Measurements from ENCODE around the gene ARPC4. TPM values are rescaled to one million over a fixed set of nuclear protein-coding genes. Genes with fewer than 3 reads are reported as not detected.

ARPC4 gene
- total RNA-seq, 3 donors from 2014 or later, result 154 to 219 (median 212) TPM

DNA sequence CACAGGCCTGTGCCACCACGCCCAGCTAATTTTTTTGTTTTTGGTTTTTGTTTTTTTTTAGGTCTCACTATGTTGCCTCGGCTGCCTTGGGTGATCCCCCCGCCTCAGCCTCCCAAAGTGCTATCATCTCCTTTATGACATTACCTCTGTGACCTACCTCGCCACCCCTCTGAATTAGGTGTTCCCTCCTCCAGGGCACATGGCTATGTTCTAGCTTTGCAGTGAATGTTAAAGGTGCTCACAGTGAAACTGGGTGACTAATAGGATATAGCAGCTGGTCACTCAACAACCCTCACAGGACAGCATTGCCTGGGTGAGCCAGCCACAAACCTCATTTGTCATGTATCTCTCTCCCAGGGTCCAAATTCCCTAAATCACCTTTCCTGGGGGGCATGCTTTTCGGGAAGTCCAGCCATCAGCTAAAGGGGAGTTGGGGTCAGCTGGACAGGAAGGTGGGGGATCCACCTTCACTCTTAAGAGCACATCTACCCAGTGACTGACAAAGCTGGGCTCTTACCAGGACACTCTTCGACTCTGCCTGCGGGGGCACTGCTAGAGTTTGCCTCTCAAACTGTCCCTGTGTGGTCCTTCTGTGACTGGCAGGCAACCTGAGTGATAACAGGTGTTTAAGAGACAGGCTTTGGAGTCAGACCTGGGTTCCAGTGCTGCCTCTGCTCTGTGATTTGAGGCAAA, 15.6 kb downstream of the ARPC4 start:
- H3K36me3 ChIP-seq (ENCODE audit: low read depth), result peaks cover 5% of the 10 kb centered on the region
- TF ChIP-seq, protein P1, sequence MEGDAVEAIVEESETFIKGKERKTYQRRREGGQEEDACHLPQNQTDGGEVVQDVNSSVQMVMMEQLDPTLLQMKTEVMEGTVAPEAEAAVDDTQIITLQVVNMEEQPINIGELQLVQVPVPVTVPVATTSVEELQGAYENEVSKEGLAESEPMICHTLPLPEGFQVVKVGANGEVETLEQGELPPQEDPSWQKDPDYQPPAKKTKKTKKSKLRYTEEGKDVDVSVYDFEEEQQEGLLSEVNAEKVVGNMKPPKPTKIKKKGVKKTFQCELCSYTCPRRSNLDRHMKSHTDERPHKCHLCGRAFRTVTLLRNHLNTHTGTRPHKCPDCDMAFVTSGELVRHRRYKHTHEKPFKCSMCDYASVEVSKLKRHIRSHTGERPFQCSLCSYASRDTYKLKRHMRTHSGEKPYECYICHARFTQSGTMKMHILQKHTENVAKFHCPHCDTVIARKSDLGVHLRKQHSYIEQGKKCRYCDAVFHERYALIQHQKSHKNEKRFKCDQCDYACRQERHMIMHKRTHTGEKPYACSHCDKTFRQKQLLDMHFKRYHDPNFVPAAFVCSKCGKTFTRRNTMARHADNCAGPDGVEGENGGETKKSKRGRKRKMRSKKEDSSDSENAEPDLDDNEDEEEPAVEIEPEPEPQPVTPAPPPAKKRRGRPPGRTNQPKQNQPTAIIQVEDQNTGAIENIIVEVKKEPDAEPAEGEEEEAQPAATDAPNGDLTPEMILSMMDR (IDR thresholded peaks at IDR 0.05), result no peak
- DNase-seq (peak in 1 of 3 donors; percentile 47), ATAC-seq (peak; percentile 26)
- peaks cover 18% of the 10 kb centered on the region for H3K4me1 ChIP-seq (ENCODE audit: low read depth)
- no peaks in the 10 kb centered on the region for H3K9me3 ChIP-seq
- intact Hi-C loops (cut with DNase I, micrococcal nuclease), result no loop called here
- no peak overlapping the region for H3K4me3 ChIP-seq

- H3K4me3 ChIP-seq, result peak overlapping the region; percentile 56
- intact Hi-C loops (cut with DNase I, micrococcal nuclease), result no loop called here
- H3K9me3 ChIP-seq, result no peaks in the 10 kb centered on the region
- no peaks in the 10 kb centered on the region for H3K36me3 ChIP-seq (ENCODE audit: low read depth)
- TF ChIP-seq, protein P1 (IDR thresholded peaks at IDR 0.05), result no peak
- H3K4me1 ChIP-seq (ENCODE audit: low read depth), result peaks cover 18% of the 10 kb centered on the region
- ATAC-seq, result peak; percentile 71
- DNase-seq, result peak in 1 of 3 donors; percentile 59
These were observed 16.3 kb downstream of the ARPC4 start for GRCh38 chr3:9809239-9809614.

DNA sequence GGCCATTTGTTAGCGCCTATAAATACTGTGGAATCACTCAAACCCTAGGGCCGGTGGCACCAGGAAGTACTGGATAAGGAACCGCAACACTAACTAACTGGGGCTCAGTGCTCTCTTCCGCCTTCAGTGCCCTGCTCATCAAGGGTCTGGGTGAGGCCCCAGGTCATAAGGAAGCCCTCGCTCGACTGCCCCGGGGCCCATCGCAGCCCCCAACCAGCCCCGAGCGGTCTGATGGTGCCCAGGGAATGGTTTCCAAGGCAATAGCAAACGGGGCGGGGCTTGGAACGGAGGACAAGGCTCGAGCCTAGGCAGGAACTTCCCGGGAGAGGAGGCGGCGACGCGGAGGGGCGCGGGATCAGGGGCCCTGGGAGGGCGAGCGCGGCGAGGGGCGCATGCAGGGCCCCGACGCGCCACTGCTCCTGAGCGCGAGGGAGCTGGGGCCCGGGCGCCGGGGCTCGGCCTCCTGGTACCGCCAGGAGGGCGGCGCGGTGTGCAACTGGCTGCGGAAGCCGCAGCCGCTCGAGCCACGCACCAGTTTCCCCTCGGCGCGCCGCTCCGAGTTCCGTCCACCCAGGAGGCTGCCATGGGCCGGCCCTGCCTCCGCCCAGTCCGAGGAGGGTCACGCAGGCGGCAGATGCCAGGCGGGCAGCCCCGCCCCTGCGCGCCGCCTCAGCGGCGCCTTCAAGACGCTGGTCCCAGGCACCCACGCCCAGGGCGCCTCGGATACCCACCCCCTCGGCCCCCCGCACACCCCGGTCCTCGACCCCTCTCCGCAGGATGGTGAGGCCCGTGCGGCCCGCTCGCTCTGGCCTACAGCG, 16.9 kb downstream of the ARPC4 start, which contains the start of gene TTLL3:
TTLL3 (plus strand) TSS at position 648 of the 818 bp plus-strand sequence. CDS start 400 bp downstream, outside the sequence.
- ATAC-seq, result peak; percentile 87
- H3K4me3 ChIP-seq, result peak within 1 kb of the TSS; percentile 56
- intact Hi-C loops (cut with DNase I, micrococcal nuclease), result no loop called here
- H3K36me3 ChIP-seq (ENCODE audit: low read depth), result no peaks in the 10 kb centered on the region
- no peaks in the 10 kb centered on the region for H3K9me3 ChIP-seq
- TF ChIP-seq, protein P1 (IDR thresholded peaks at IDR 0.05), result no peak
- peaks cover 18% of the 10 kb centered on the region for H3K4me1 ChIP-seq (ENCODE audit: low read depth)
- peak; percentile 85 to 86 (median 86) for DNase-seq

DNA sequence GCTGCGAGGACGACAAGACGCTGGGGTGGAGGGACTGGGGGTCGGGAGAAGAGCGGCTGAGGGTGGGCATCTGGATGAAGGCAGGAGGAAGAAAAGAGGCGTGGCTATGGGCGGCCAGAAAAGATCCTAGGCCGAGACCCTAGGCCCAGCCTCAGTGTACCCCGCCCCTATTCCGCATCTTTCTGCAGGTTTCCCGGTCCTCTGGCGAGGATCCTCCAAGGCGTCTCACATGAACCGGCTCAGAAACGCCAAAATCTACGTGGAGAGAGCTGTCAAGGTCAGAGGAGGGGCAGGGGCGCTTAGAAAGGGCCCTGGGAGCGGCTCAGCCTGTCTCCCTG, 17.5 kb downstream of the ARPC4 start:
- peaks cover 18% of the 10 kb centered on the region for H3K4me1 ChIP-seq (ENCODE audit: low read depth)
- no peaks in the 10 kb centered on the region for H3K36me3 ChIP-seq (ENCODE audit: low read depth)
- intact Hi-C loops (cut with DNase I, micrococcal nuclease), result no loop called here
- peak; percentile 1 for ATAC-seq
- no peaks in the 10 kb centered on the region for H3K9me3 ChIP-seq
- H3K4me3 ChIP-seq, result peak overlapping the region; percentile 56
- TF ChIP-seq, protein P1 (IDR thresholded peaks at IDR 0.05), result no peak
- peak in 1 of 3 donors; percentile 25 for DNase-seq

- intact Hi-C loops (cut with DNase I, micrococcal nuclease), result no loop called here
- Histone ChIP-seq H3K4me3 (no peak overlapping the region), H3K36me3 (ENCODE audit: low read depth) (no peaks in the 10 kb centered on the region), H3K9me3 (no peaks in the 10 kb centered on the region), H3K4me1 (ENCODE audit: low read depth) (peaks cover 18% of the 10 kb centered on the region)
- TF ChIP-seq, protein P1 (IDR thresholded peaks at IDR 0.05), result no peak
- DNase-seq (no peak), ATAC-seq (no peak)
These were observed 18.0 kb downstream of the ARPC4 start for GRCh38 chr3:9810846-9811245.

All from mucosa of descending colon (tissue), 3 donors.